IMR-90 (cell line): ENCODE data around the gene KIF1A. TPM values are rescaled to one million over a fixed set of nuclear protein-coding genes. Genes with fewer than 3 reads are reported as not detected.

ENCODE experiments used
- ATAC-seq: fragments of 200-7000 bp; cut with Tn5 transposase; 2 replicates; pipeline ENCODE4 v1.9.1; 2020; ENCODE audit warnings: low read depth, mild to moderate bottlenecking, moderate library complexity
- BruUV-seq: library from RNA; stranded (reverse); fragments of 400-500 nt; replicated peaks from 2 replicates; lab custom pipeline; 2021; lab: Mats Ljungman, UMichigan
- CTCF ChIA-PET: fragments of 300-600 bp; formaldehyde crosslinking; extraction: SDS; loops from one replicate; lab custom pipeline; 2021; ENCODE audit warnings: antibody characterized with exemption; lab: Yijun Ruan, JAX
- POLR2A ChIA-PET: fragments of 300-600 bp; sonication (Branson Sonifier 250); formaldehyde crosslinking; loops from one replicate; lab custom pipeline; 2022; ENCODE audit warnings: antibody characterized with exemption; ENCODE audit not compliant: unreplicated experiment; lab: Charles Lee
- DNase-seq: peaks from one replicate; pipeline ENCODE4 v3.0.0; 2013
- H2AFZ ChIP-seq: replicated peaks from 2 replicates; pipeline ENCODE3; 2013; ENCODE audit warnings: low read length, mild to moderate bottlenecking; ENCODE audit not compliant: poor library complexity
- H2AK5ac ChIP-seq: 2 replicates; pipeline ENCODE4 v1.6.1; 2013; ENCODE audit warnings: low read depth, low read length, inconsistent platforms
- H2AK9ac ChIP-seq: replicated peaks from 2 replicates; pipeline ENCODE3; 2013; ENCODE audit warnings: mild to moderate bottlenecking, low read depth, low read length, moderate library complexity; ENCODE audit not compliant: poor library complexity
- H2BK120ac ChIP-seq: 2 replicates; pipeline ENCODE4 v1.6.1; 2013; ENCODE audit warnings: low read depth, low read length, inconsistent platforms
- H2BK15ac ChIP-seq: 3 replicates; pipeline ENCODE4 v1.6.1; 2013; ENCODE audit warnings: low read depth, low read length, inconsistent platforms
- H2BK20ac ChIP-seq: 2 replicates; pipeline ENCODE4 v1.6.1; 2013; ENCODE audit warnings: low read depth, mild to moderate bottlenecking, inconsistent platforms, low read length, moderate library complexity
- H2BK5ac ChIP-seq: 2 replicates; pipeline ENCODE4 v1.6.1; 2013; ENCODE audit warnings: mild to moderate bottlenecking, low read depth, low read length, inconsistent platforms; ENCODE audit not compliant: poor library complexity, severe bottlenecking
- H3K14ac ChIP-seq: replicated peaks from 2 replicates; pipeline ENCODE4 v1.6.1; 2013; ENCODE audit warnings: low read depth, low read length, inconsistent platforms
- H3K18ac ChIP-seq: 2 replicates; pipeline ENCODE4 v1.6.1; 2013; ENCODE audit warnings: low read depth, low read length, control low read depth
- H3K23ac ChIP-seq: 2 replicates; pipeline ENCODE4 v1.6.1; 2013; ENCODE audit warnings: low read depth, low read length, inconsistent platforms
- H3K27ac ChIP-seq: 2 replicates; pipeline ENCODE4 v1.5.1; 2013; ENCODE audit warnings: mild to moderate bottlenecking, control low read depth, low read length; ENCODE audit not compliant: insufficient read depth
- H3K27me3 ChIP-seq: 2 replicates; pipeline ENCODE4 v1.6.1; 2013; ENCODE audit warnings: low read length; ENCODE audit not compliant: control insufficient read depth, insufficient read depth
- H3K36me3 ChIP-seq: 2 replicates; pipeline ENCODE4 v1.6.1; 2013; ENCODE audit warnings: low read length, mixed read lengths; ENCODE audit not compliant: control insufficient read depth, insufficient read depth
- H3K4ac ChIP-seq: 2 replicates; pipeline ENCODE4 v1.6.1; 2013; ENCODE audit warnings: low read depth, low read length, inconsistent platforms
- H3K4me1 ChIP-seq: 2 replicates; pipeline ENCODE4 v1.6.1; 2013; ENCODE audit warnings: low read length, mixed read lengths; ENCODE audit not compliant: control insufficient read depth, insufficient read depth
- H3K4me2 ChIP-seq: 2 replicates; pipeline ENCODE4 v1.6.1; 2013; ENCODE audit warnings: low read depth, mild to moderate bottlenecking, control low read depth, low read length, moderate library complexity
- H3K4me3 ChIP-seq: 2 replicates; pipeline ENCODE4 v1.5.1; 2013; ENCODE audit warnings: low read depth, mild to moderate bottlenecking, control low read depth, low read length, moderate library complexity; ENCODE audit not compliant: insufficient read depth
- H3K56ac ChIP-seq: 2 replicates; pipeline ENCODE4 v1.6.1; 2013; ENCODE audit warnings: low read length, inconsistent platforms; ENCODE audit not compliant: insufficient read depth; ENCODE audit errors: extremely low read depth
- H3K79me1 ChIP-seq, 2 experiments: 2 replicates each; pipeline ENCODE4 v1.6.1; 2013; ENCODE audit warnings: low read length in 2 of 2, inconsistent platforms in 1 of 2, low read depth in 1 of 2
- H3K9ac ChIP-seq: 2 replicates; pipeline ENCODE4 v1.6.1; 2013; ENCODE audit warnings: low read depth, low read length, control low read depth
- H3K9me1 ChIP-seq: 2 replicates; pipeline ENCODE4 v1.6.1; 2013; ENCODE audit warnings: low read length, inconsistent platforms; ENCODE audit not compliant: insufficient read depth
- H3K9me3 ChIP-seq: 2 replicates; pipeline ENCODE4 v1.6.1; 2013; ENCODE audit warnings: low read length; ENCODE audit not compliant: control insufficient read depth, insufficient read depth
- H4K20me1 ChIP-seq: 2 replicates; pipeline ENCODE4 v1.6.1; 2013; ENCODE audit warnings: low read length, inconsistent platforms; ENCODE audit not compliant: insufficient read depth
- H4K5ac ChIP-seq: 2 replicates; pipeline ENCODE4 v1.6.1; 2013; ENCODE audit warnings: mild to moderate bottlenecking, low read depth, low read length, control low read depth
- H4K8ac ChIP-seq, 2 experiments: 2 replicates each; pipeline ENCODE4 v1.6.1; 2013; ENCODE audit warnings: low read depth in 2 of 2, low read length in 2 of 2, control low read depth in 1 of 2, inconsistent platforms in 1 of 2
- H4K91ac ChIP-seq: 2 replicates; pipeline ENCODE4 v1.6.1; 2013; ENCODE audit warnings: low read depth, low read length, inconsistent platforms; ENCODE audit not compliant: insufficient read depth
- BHLHE40 ChIP-seq: fragments of 150-350 bp; IDR thresholded peaks from 2 replicates; pipeline ENCODE4 v1.6.1; 2016; ENCODE audit warnings: mild to moderate bottlenecking, low read depth, low read length
- CEBPB ChIP-seq: IDR thresholded peaks from 2 replicates; pipeline ENCODE4 v1.6.1; 2012; ENCODE audit warnings: low read depth, low read length, improper control_type of control experiment
- CHD1 ChIP-seq: IDR thresholded peaks from 2 replicates; pipeline ENCODE4 v1.6.1; 2012; ENCODE audit warnings: low read depth, low read length, improper control_type of control experiment
- FOS ChIP-seq: fragments of 150-350 bp; IDR thresholded peaks from 2 replicates; pipeline ENCODE4 v1.6.1; 2016; ENCODE audit warnings: low read depth, low read length
- MXI1 ChIP-seq: IDR thresholded peaks from 2 replicates; pipeline ENCODE4 v1.6.1; 2012; ENCODE audit warnings: low read depth, mild to moderate bottlenecking, low read length, moderate library complexity, borderline replicate concordance
- POLR2A ChIP-seq: IDR thresholded peaks from 2 replicates; pipeline ENCODE4 v1.6.1; 2012; ENCODE audit warnings: mild to moderate bottlenecking, low read depth, low read length
- RAD21 ChIP-seq: IDR thresholded peaks from 2 replicates; pipeline ENCODE4 v1.6.1; 2012; ENCODE audit warnings: low read length, improper control_type of control experiment
- RCOR1 ChIP-seq: IDR thresholded peaks from 2 replicates; pipeline ENCODE4 v1.6.1; 2012; ENCODE audit warnings: mild to moderate bottlenecking, low read length, improper control_type of control experiment; ENCODE audit not compliant: insufficient replicate concordance
- RFX5 ChIP-seq: IDR thresholded peaks from 2 replicates; pipeline ENCODE4 v1.8.0; 2012; ENCODE audit warnings: low read depth, mild to moderate bottlenecking, low read length, moderate library complexity
- SMC3 ChIP-seq: fragments of 150-350 bp; IDR thresholded peaks from 2 replicates; pipeline ENCODE4 v1.6.1; 2016; ENCODE audit warnings: low read depth, mild to moderate bottlenecking, antibody characterized with exemption, low read length, moderate library complexity
- WGBS, 2 experiments: methylation state at CpG; one replicate each; pipeline versions ENCODE4 v1.1.5 to v1.1.7; 2013; ENCODE audit warnings: missing lambda C conversion rate in 2 of 2; ENCODE audit not compliant: insufficient read length in 1 of 2; ENCODE audit errors: extremely low coverage in 2 of 2; 5-methylcytosine and 5-hydroxymethylcytosine counted together
- dilution Hi-C: fragments of 300-500 bp; cut with HindIII; formaldehyde crosslinking; loops from one replicate; pipeline ENCODE4 v1.14.3; 2018; ENCODE audit warnings: low sequenced_read_pairs; ENCODE audit not compliant: unreplicated experiment
- in situ Hi-C: fragments of 300-500 bp; cut with MboI; formaldehyde crosslinking; loops from 3 replicates; pipeline ENCODE4 v1.14.3; 2019; ENCODE audit warnings: low sequenced_read_pairs, inconsistent platforms, mixed read lengths
- intact Hi-C: fragments of 100-400 bp; cut with micrococcal nuclease; formaldehyde crosslinking; loops from 2 replicates; pipeline ENCODE4 v1.10.0; 2022
- polyA plus RNA-seq, 3 experiments: library from polyadenylated mRNA; depleted of rRNA; stranded (reverse); fragments of >200 nt; gene quantifications; 2 replicates each; pipeline ENCODE4 v1.2.3, GENCODE V29; 2012; ENCODE audit warnings: low replicate concordance in 1 of 3
- total RNA-seq: library from RNA; depleted of rRNA; stranded (reverse); fragments of >200 nt; gene quantifications from 2 replicates; pipeline ENCODE4 v1.2.3, GENCODE V29; 2012
- TF ChIP-seq, protein P1 (sequence below): fragments of 150-350 bp; IDR thresholded peaks from 2 replicates; pipeline ENCODE4 v1.6.1; 2016; ENCODE audit warnings: low read depth, mild to moderate bottlenecking, low read length, moderate library complexity, borderline replicate concordance

KIF1A gene
- total and polyA plus RNA-seq, 2 of the 4 experiments (the other 2 are of a cell fraction): under 0.01 TPM; not detected in 1

DNA sequence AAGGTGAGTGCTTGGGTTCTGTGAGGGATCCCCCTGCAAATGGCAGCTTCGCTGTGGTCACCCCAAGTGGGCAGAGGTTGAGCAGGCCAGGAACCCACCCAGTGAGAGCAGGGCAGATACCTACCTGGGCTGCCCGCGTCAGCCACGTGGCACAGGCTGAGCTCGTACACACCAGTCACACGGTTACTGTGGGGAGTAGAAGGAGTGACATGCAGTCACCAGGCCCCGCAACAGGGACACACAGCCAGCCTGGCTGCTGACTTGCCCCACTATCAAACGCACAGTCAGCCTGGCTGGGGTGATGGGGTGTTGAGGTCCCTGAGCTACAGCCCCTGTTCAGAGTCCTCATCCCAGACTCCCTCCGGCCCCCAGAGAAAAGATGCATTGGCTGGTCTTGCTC lies 96.2 kb downstream of the KIF1A start:
- no peak overlapping the region for H3K4me3 ChIP-seq
- no peak overlapping the region for H3K4me2 ChIP-seq
- no peak overlapping the region for H2AK9ac ChIP-seq
- H3K14ac ChIP-seq: no peak overlapping the region
- H3K9me1 ChIP-seq: no peaks in the 10 kb centered on the region
- no peak for TF ChIP-seq POLR2A
- no peak for TF ChIP-seq MXI1
- no peak for TF ChIP-seq BHLHE40
- no peak for TF ChIP-seq FOS
- TF ChIP-seq RFX5: no peak
- TF ChIP-seq, protein P1, sequence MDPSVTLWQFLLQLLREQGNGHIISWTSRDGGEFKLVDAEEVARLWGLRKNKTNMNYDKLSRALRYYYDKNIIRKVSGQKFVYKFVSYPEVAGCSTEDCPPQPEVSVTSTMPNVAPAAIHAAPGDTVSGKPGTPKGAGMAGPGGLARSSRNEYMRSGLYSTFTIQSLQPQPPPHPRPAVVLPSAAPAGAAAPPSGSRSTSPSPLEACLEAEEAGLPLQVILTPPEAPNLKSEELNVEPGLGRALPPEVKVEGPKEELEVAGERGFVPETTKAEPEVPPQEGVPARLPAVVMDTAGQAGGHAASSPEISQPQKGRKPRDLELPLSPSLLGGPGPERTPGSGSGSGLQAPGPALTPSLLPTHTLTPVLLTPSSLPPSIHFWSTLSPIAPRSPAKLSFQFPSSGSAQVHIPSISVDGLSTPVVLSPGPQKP: no peak
- TF ChIP-seq RAD21: no peak
- TF ChIP-seq SMC3: no peak
- TF ChIP-seq CEBPB: no peak
- TF ChIP-seq RCOR1: no peak
- no peak for TF ChIP-seq CHD1
- H4K8ac ChIP-seq: no peak overlapping the region
- H4K20me1 ChIP-seq: no peaks in the 10 kb centered on the region; the same call in 1 of the 2 replicates
- WGBS, 2 experiments: 60% methylated on average over 1 of the region's 9 CpGs; no CpG with 5 or more reads in 1 of the 2 experiments
- H4K91ac ChIP-seq: no peak overlapping the region
- ATAC-seq: no peak
- no peak overlapping the region for H2BK20ac ChIP-seq
- H3K36me3 ChIP-seq: no peaks in the 10 kb centered on the region
- no peak overlapping the region for H4K5ac ChIP-seq
- H2BK15ac ChIP-seq: no peak overlapping the region
- H3K27me3 ChIP-seq: peaks cover 28% of the 10 kb centered on the region; the same call in 1 of the 2 replicates
- H2BK5ac ChIP-seq: no peak overlapping the region
- no peak overlapping the region for H2AK5ac ChIP-seq
- no peak overlapping the region for H3K23ac ChIP-seq
- no peak for DNase-seq
- H3K9me3 ChIP-seq: no peaks in the 10 kb centered on the region
- BruUV-seq: no TSS peak
- no peak overlapping the region for H3K18ac ChIP-seq
- dilution Hi-C loops: no loop called here
- H3K4me1 ChIP-seq: no peaks in the 10 kb centered on the region
- no peak overlapping the region for H3K9ac ChIP-seq
- intact Hi-C loops: no loop called here
- H2AFZ ChIP-seq: no peak overlapping the region
- no peaks in the 10 kb centered on the region for H3K79me1 ChIP-seq
- H3K56ac ChIP-seq: no peak overlapping the region
- H3K27ac ChIP-seq: no peak overlapping the region
- no peak overlapping the region for H2BK120ac ChIP-seq
- POLR2A ChIA-PET: no interaction called here
- in situ Hi-C loops: no loop called here
- CTCF ChIA-PET: no interaction called here
- H3K4ac ChIP-seq: no peak overlapping the region
